Measurements from ENCODE around the gene PRRG4.
"Not testable (repeated sequence)": the region's sequence is repeated elsewhere in the genome, so short reads cannot be mapped to it uniquely, and the experiment has no call there.

DNA sequence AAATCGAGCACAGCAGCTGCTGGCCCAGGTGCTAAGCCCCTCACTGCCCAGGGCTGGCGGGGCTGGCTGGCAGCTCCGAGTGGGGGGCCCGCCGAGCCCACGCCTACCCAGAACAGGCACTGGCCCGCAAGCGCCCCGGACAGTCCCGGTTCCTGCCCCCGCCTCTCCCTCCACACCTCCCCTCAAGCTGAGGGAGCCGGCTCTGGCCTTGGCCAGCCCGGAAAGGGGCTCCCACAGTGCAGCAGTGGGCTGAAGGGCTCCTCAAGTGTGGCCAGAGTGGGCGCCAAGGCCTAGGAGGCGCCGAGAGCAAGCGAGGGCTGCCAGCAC, 58.6 kb downstream of the PRRG4 start:
- TF ChIP-seq, protein P1, sequence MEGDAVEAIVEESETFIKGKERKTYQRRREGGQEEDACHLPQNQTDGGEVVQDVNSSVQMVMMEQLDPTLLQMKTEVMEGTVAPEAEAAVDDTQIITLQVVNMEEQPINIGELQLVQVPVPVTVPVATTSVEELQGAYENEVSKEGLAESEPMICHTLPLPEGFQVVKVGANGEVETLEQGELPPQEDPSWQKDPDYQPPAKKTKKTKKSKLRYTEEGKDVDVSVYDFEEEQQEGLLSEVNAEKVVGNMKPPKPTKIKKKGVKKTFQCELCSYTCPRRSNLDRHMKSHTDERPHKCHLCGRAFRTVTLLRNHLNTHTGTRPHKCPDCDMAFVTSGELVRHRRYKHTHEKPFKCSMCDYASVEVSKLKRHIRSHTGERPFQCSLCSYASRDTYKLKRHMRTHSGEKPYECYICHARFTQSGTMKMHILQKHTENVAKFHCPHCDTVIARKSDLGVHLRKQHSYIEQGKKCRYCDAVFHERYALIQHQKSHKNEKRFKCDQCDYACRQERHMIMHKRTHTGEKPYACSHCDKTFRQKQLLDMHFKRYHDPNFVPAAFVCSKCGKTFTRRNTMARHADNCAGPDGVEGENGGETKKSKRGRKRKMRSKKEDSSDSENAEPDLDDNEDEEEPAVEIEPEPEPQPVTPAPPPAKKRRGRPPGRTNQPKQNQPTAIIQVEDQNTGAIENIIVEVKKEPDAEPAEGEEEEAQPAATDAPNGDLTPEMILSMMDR (IDR thresholded peaks at IDR 0.05) = not testable (repeated sequence)
- not testable (repeated sequence) for TF ChIP-seq POLR2AphosphoS5, EP300 (IDR thresholded peaks at IDR 0.05)

All from gastroesophageal sphincter (tissue), 3 donors.